ENCODE data around the gene CNTFR.

CNTFR gene

GRCh38 chr9:34572092-34572491 lies 17.4 kb downstream of the CNTFR start:
- no peak for DNase-seq

- no peak for DNase-seq
Observed at GRCh38 chr9:34571481-34571810, 18.1 kb downstream of the CNTFR start.

- DNase-seq: no peak
Observed at GRCh38 chr9:34570809-34571480, 18.6 kb downstream of the CNTFR start.

- no peak for DNase-seq
Observed at GRCh38 chr9:34570376-34570775, 19.1 kb downstream of the CNTFR start.

- DNase-seq: no peak
Observed at GRCh38 chr9:34568774-34569173, 20.8 kb downstream of the CNTFR start.

- no peak for DNase-seq
Observed at GRCh38 chr9:34568133-34568532, 21.4 kb downstream of the CNTFR start.

- no peak for DNase-seq
Observed at GRCh38 chr9:34566972-34567371, 22.6 kb downstream of the CNTFR start.

GRCh38 chr9:34566322-34566721 lies 23.2 kb downstream of the CNTFR start:
- no peak for DNase-seq

- no peak for DNase-seq
Observed at GRCh38 chr9:34565856-34566255, 23.7 kb downstream of the CNTFR start.

- DNase-seq: no peak
Observed at GRCh38 chr9:34564617-34565016, 24.9 kb downstream of the CNTFR start.

GRCh38 chr9:34563262-34563661 lies 26.3 kb downstream of the CNTFR start:
- DNase-seq: no peak

GRCh38 chr9:34562135-34562745 lies 27.3 kb downstream of the CNTFR start:
- no peak for DNase-seq

GRCh38 chr9:34560599-34561214 lies 28.8 kb downstream of the CNTFR start:
- DNase-seq: no peak

GRCh38 chr9:34559624-34560455 lies 29.7 kb downstream of the CNTFR start:
- DNase-seq: no peak

- no peak for DNase-seq
Observed at GRCh38 chr9:34558919-34559623, 30.5 kb downstream of the CNTFR start.

- no peak for DNase-seq
Observed at GRCh38 chr9:34558364-34558763, 31.2 kb downstream of the CNTFR start.

GRCh38 chr9:34557426-34558321 lies 31.9 kb downstream of the CNTFR start:
- DNase-seq: no peak

- DNase-seq: no peak
Observed at GRCh38 chr9:34556949-34557348, 32.6 kb downstream of the CNTFR start.

GRCh38 chr9:34555936-34556525 lies 33.5 kb downstream of the CNTFR start:
- DNase-seq: no peak

- DNase-seq: no peak
Observed at GRCh38 chr9:34555500-34555899, 34.0 kb downstream of the CNTFR start.

GRCh38 chr9:34555002-34555348 lies 34.5 kb downstream of the CNTFR start:
- DNase-seq: no peak

All from CD4-positive, alpha-beta T cell treated with Interleukin-12 subunit alpha and Interleukin-12 subunit beta, for 1 hour (primary cell).